HepG2 (cell line): ENCODE measurements around the gene CDK10. TPM values are rescaled to one million over a fixed set of nuclear protein-coding genes. Genes with fewer than 3 reads are reported as not detected.

Source experiments
- ATAC-seq: fragments of 200-7000 bp; cut with Tn5 transposase; 3 replicates; pipeline ENCODE4 v1.9.1; 2020; ENCODE audit warnings: mild to moderate bottlenecking, moderate library complexity
- Bru-seq: library from RNA; stranded (reverse); fragments of 400-500 nt; gene quantifications from one replicate; lab custom pipeline; 2021; lab: Mats Ljungman, UMichigan
- BruChase-seq, 2 experiments: library from RNA; stranded (reverse); fragments of 400-500 nt; gene quantifications; one replicate each; lab custom pipeline; 2021; lab: Mats Ljungman, UMichigan
- BruUV-seq: library from RNA; stranded (reverse); fragments of 400-500 nt; replicated peaks from 2 replicates; lab custom pipeline; 2021; lab: Mats Ljungman, UMichigan
- CTCF ChIA-PET: fragments of 300-600 bp; formaldehyde crosslinking; extraction: SDS; loops from one replicate; lab custom pipeline; 2021; ENCODE audit warnings: low total read pairs, inconsistent platforms, low intra/inter-chr PET ratio; lab: Yijun Ruan, JAX
- POLR2A ChIA-PET: fragments of 350-600 bp; sonication (Branson Sonifier 250); formaldehyde crosslinking; loops from one replicate; lab custom pipeline; 2020; ENCODE audit warnings: antibody characterized with exemption, inconsistent platforms; lab: Yijun Ruan, JAX
- DNase-seq: peaks from one replicate; pipeline ENCODE4 v3.0.0-alpha.2; 2015; ENCODE audit warnings: low spot score
- FAIRE-seq: peaks from 3 replicates; lab custom pipeline; 2011; peaks lifted over from hg19 to GRCh38; lab: Jason Lieb, UNC
- H2AFZ ChIP-seq: one replicate; pipeline ENCODE4 v1.6.1; 2011; ENCODE audit warnings: low read length, inconsistent platforms
- H3K27ac ChIP-seq: fragments of 300-600 bp; 3 replicates; pipeline ENCODE4 v1.8.0; 2011; ENCODE audit warnings: mixed run types, mild to moderate bottlenecking, mixed read lengths, low read length, inconsistent platforms; ENCODE audit not compliant: insufficient read depth; ENCODE audit errors: extremely low read length
- H3K27me3 ChIP-seq, 2 experiments: fragments of 200-600 bp in 1 of 2; 2 replicates in 1 of 2; 3 replicates in 1 of 2; pipeline versions ENCODE4 v1.6.0 to v1.8.0; 2011; ENCODE audit warnings: low read length in 2 of 2, mild to moderate bottlenecking in 2 of 2, moderate library complexity in 2 of 2, inconsistent platforms in 1 of 2; ENCODE audit not compliant: insufficient read depth in 2 of 2, control insufficient read depth in 1 of 2
- H3K36me3 ChIP-seq, 2 experiments: fragments of 200-600 bp in 1 of 2; replicated peaks in 1 of 2; 2 replicates in 1 of 2; 3 replicates in 1 of 2; pipeline versions ENCODE4 v1.5.1 to v1.8.0; 2011; ENCODE audit warnings: low read length in 2 of 2, inconsistent platforms in 1 of 2; ENCODE audit not compliant: insufficient read depth in 2 of 2, control insufficient read depth in 1 of 2
- H3K4me1 ChIP-seq: 2 replicates; pipeline ENCODE4 v1.5.1; 2012; ENCODE audit warnings: low read length, inconsistent platforms; ENCODE audit not compliant: insufficient read depth
- H3K4me2 ChIP-seq: 2 replicates; pipeline ENCODE4 v1.6.0; 2011; ENCODE audit warnings: low read depth, low read length, inconsistent platforms
- H3K4me3 ChIP-seq, 3 experiments: fragments of 200-600 bp in 1 of 3; sonication (generic), shearing (Covaris generic) in 1 of 3; replicated peaks in 1 of 3; 2 replicates each; pipeline ENCODE4 v1.5.1; 2011 to 2016; ENCODE audit warnings: low read length in 3 of 3, inconsistent platforms in 2 of 3, low read depth in 2 of 3, mild to moderate bottlenecking in 2 of 3, control low read depth in 1 of 3, mixed read lengths in 1 of 3; ENCODE audit not compliant: insufficient read depth in 1 of 3
- H3K79me2 ChIP-seq: one replicate; pipeline ENCODE4 v1.6.1; 2011; ENCODE audit warnings: low read length, inconsistent platforms; ENCODE audit not compliant: insufficient read depth
- H3K9ac ChIP-seq: 2 replicates; pipeline ENCODE4 v1.6.0; 2011; ENCODE audit warnings: mild to moderate bottlenecking, low read depth, low read length, inconsistent platforms; ENCODE audit not compliant: insufficient read depth
- H3K9me3 ChIP-seq: 2 replicates; pipeline ENCODE4 v1.5.1; 2012; ENCODE audit warnings: mild to moderate bottlenecking, low read length
- H4K20me1 ChIP-seq: 2 replicates; pipeline ENCODE4 v1.6.0; 2011; ENCODE audit warnings: inconsistent platforms, mild to moderate bottlenecking, low read length, moderate library complexity; ENCODE audit not compliant: insufficient read depth
- ARHGAP35 ChIP-seq: sonication (generic); formaldehyde crosslinking; IDR thresholded peaks from 2 replicates; pipeline ENCODE4 v1.9.0; 2022; ENCODE audit warnings: mild to moderate bottlenecking, inconsistent platforms, moderate library complexity, missing genetic modification reagents, borderline replicate concordance
- ATF7-NPFF ChIP-seq: sonication (generic); formaldehyde crosslinking; IDR thresholded peaks from 2 replicates; pipeline ENCODE4 v1.8.1; 2023; ENCODE audit warnings: mild to moderate bottlenecking, low read depth, missing genetic modification reagents, moderate library complexity
- CENPT ChIP-seq: sonication (generic); formaldehyde crosslinking; IDR thresholded peaks from 2 replicates; pipeline ENCODE4 v1.8.0; 2022; ENCODE audit warnings: low read depth, mild to moderate bottlenecking, moderate library complexity, missing genetic modification reagents
- ESRRA ChIP-seq: sonication (generic); formaldehyde crosslinking; IDR thresholded peaks from 2 replicates; pipeline ENCODE4 v1.5.1; 2020; ENCODE audit warnings: mild to moderate bottlenecking, low read depth, missing genetic modification reagents
- HNF4G ChIP-seq, 2 experiments: sonication (generic) in 1 of 2; formaldehyde crosslinking in 1 of 2; IDR thresholded peaks; 2 replicates each; pipeline versions ENCODE4 v1.4.0 to v1.6.1; 2011 to 2020; ENCODE audit warnings: borderline replicate concordance in 2 of 2, low read depth in 2 of 2, mild to moderate bottlenecking in 2 of 2, low read length in 1 of 2, missing genetic modification reagents in 1 of 2, moderate library complexity in 1 of 2
- HOXD1 ChIP-seq: sonication (generic); formaldehyde crosslinking; IDR thresholded peaks from 2 replicates; pipeline ENCODE4 v1.5.0; 2020; ENCODE audit warnings: missing genetic modification reagents
- NFRKB ChIP-seq: fragments of 450-650 bp; IDR thresholded peaks from 2 replicates; pipeline ENCODE4 v1.6.1; 2017
- STAG1 ChIP-seq: sonication (generic); formaldehyde crosslinking; IDR thresholded peaks from 2 replicates; pipeline ENCODE4 v1.4.0; 2020; ENCODE audit warnings: missing genetic modification reagents
- TRAFD1 ChIP-seq: sonication (generic); formaldehyde crosslinking; IDR thresholded peaks from 2 replicates; pipeline ENCODE4 v1.5.1; 2020; ENCODE audit warnings: missing genetic modification reagents, mild to moderate bottlenecking, borderline replicate concordance
- U2AF2 ChIP-seq: fragments of 200-400 bp; formaldehyde crosslinking; IDR thresholded peaks from 2 replicates; pipeline ENCODE4 v1.6.1; 2017; ENCODE audit warnings: low read depth, mild to moderate bottlenecking, low read length
- ZEB1 ChIP-seq: IDR thresholded peaks from 2 replicates; pipeline ENCODE4 v1.6.1; 2012; ENCODE audit warnings: mild to moderate bottlenecking, low read depth, inconsistent platforms; ENCODE audit not compliant: insufficient replicate concordance
- ZHX1 ChIP-seq: sonication (generic); formaldehyde crosslinking; IDR thresholded peaks from 2 replicates; pipeline ENCODE4 v1.8.1; 2022; ENCODE audit warnings: low read depth, mild to moderate bottlenecking, missing genetic modification reagents
- ZKSCAN1 ChIP-seq: fragments of 150-350 bp; IDR thresholded peaks from 2 replicates; pipeline ENCODE4 v1.6.1; 2014; ENCODE audit warnings: low read length
- ZNF326 ChIP-seq: sonication (generic); formaldehyde crosslinking; IDR thresholded peaks from 2 replicates; pipeline ENCODE4 v1.4.0; 2020; ENCODE audit warnings: missing genetic modification reagents, borderline replicate concordance
- WGBS: methylation state at CpG from one replicate; pipeline ENCODE4 v1.1.6; 2017; ENCODE audit warnings: low lambda C conversion rate; 5-methylcytosine and 5-hydroxymethylcytosine counted together
- in situ Hi-C: cut with HindIII; loops from 2 replicates; pipeline ENCODE4 v1.10.0; 2017; ENCODE audit warnings: low pct_unique_long_range_greater_than_20kb; ENCODE audit not compliant: extremely low pct_ligation_motif_present
- intact Hi-C: fragments of 100-400 bp; cut with micrococcal nuclease; formaldehyde crosslinking; loops from one replicate; pipeline ENCODE4 v1.10.0; 2022; ENCODE audit not compliant: unreplicated experiment
- long read RNA-seq, 2 experiments: library from RNA in 1 of 2; library from polyadenylated mRNA in 1 of 2; stranded (forward) in 1 of 2; unstranded in 1 of 2; transcript quantifications; one replicate each; pipeline ENCODE4 v2.0.0, GENCODE V29; 2019 to 2022
- polyA minus RNA-seq, 3 experiments: library from RNA; depleted of rRNA, polyadenylated mRNA; stranded (reverse); fragments of >200 nt; gene quantifications; 2 replicates each; pipeline ENCODE4 v1.2.3, GENCODE V29; 2011; ENCODE audit warnings: low replicate concordance in 1 of 3
- polyA plus RNA-seq, 8 experiments: library from polyadenylated mRNA; depleted of rRNA in 3 of 8; stranded (reverse) in 7 of 8; unstranded in 1 of 8; fragments of >200 nt; fragmentation: Illumina TruSeq in 4 of 8; extraction: Trizol in 4 of 8; gene quantifications; 2 replicates each; pipeline versions ENCODE4 v1.2.1 to v1.2.3, GENCODE V29; 2011 to 2016; ENCODE audit warnings: low read depth in 4 of 8, missing spikeins in 1 of 8, mixed read lengths in 1 of 8; ENCODE audit not compliant: insufficient read depth in 1 of 8
- total RNA-seq, 5 experiments: library from RNA; depleted of rRNA; stranded (reverse); fragments of >200 nt; fragmentation: Illumina TruSeq; extraction: Trizol; gene quantifications; 2 replicates each; pipeline ENCODE4 v1.2.3, GENCODE V29; 2016; ENCODE audit warnings: low read depth in 1 of 5

CDK10 gene
- total RNA-seq (2016; rRNA removed; fragmentation: Illumina TruSeq; extraction: Trizol) (1.2 and 2.5 TPM in 2 replicates), polyA plus RNA-seq (2011; rRNA removed) (3.9 and 4.3 TPM in 2 replicates), polyA minus RNA-seq (2011; rRNA and poly(A)+ RNA removed; ENCODE audit: low replicate concordance) (2.9 and 43.1 TPM in 2 replicates), Bru-seq, nascent RNA (percentile 47 among the genes with signal in this experiment), BruChase-seq, experiment 1, labeled RNA remaining after a 6-hour chase (percentile 56 among the genes with signal in this experiment), BruChase-seq, experiment 2, labeled RNA remaining after a 2-hour chase (percentile 45 among the genes with signal in this experiment)
- total RNA-seq (2016; cell fraction: cytosol; rRNA removed; fragmentation: Illumina TruSeq; extraction: Trizol; ENCODE audit: low read depth): 4.2 and 5.8 TPM in 2 replicates
- 1.4 and 2.6 TPM in 2 replicates for total RNA-seq (2016; cell fraction: insoluble cytoplasmic fraction; rRNA removed; fragmentation: Illumina TruSeq; extraction: Trizol)
- total RNA-seq (2016; cell fraction: membrane; rRNA removed; fragmentation: Illumina TruSeq; extraction: Trizol): 3.5 TPM in 2 replicates
- 2.4 and 3.5 TPM in 2 replicates for total RNA-seq (2016; cell fraction: nucleus; rRNA removed; fragmentation: Illumina TruSeq; extraction: Trizol)
- polyA plus RNA-seq (2011; cell fraction: cytosol; rRNA removed): 1.5 and 2.1 TPM in 2 replicates
- 28.1 and 29.8 TPM in 2 replicates for polyA plus RNA-seq (2011; cell fraction: nucleus; rRNA removed)
- polyA plus RNA-seq (2012): 2.7 and 6.1 TPM in 2 replicates
- polyA plus RNA-seq (2016; cell fraction: cytosol; fragmentation: Illumina TruSeq; extraction: Trizol; ENCODE audit: low read depth): 1.1 TPM in 2 replicates
- polyA plus RNA-seq (2016; cell fraction: insoluble cytoplasmic fraction; fragmentation: Illumina TruSeq; extraction: Trizol; ENCODE audit: low read depth): 1.1 and 1.2 TPM in 2 replicates
- polyA plus RNA-seq (2016; cell fraction: membrane; fragmentation: Illumina TruSeq; extraction: Trizol; ENCODE audit: low read depth): 1.0 and 1.2 TPM in 2 replicates
- 11.0 and 12.6 TPM in 2 replicates for polyA plus RNA-seq (2016; cell fraction: nucleus; fragmentation: Illumina TruSeq; extraction: Trizol; ENCODE audit: insufficient read depth, low read depth)
- 1.6 and 2.8 TPM in 2 replicates for polyA minus RNA-seq (2011; cell fraction: cytosol; rRNA and poly(A)+ RNA removed)
- polyA minus RNA-seq (2011; cell fraction: nucleus; rRNA and poly(A)+ RNA removed): 4.5 and 5.8 TPM in 2 replicates
- long read RNA-seq, experiment 1, partial matches to known transcripts: 1 of 3 reads
- long read RNA-seq, experiment 1, other reads (novel, unspliced or antisense): 2 of 3 reads
- long read RNA-seq, experiment 2, partial matches to known transcripts: 2 of 6 reads
- long read RNA-seq, experiment 2, other reads (novel, unspliced or antisense): 3 of 6 reads

- Histone ChIP-seq H3K27me3 (no peaks in the 10 kb centered on the region), H3K79me2 (no peaks in the 10 kb centered on the region), H3K4me3 (peak within 1 kb of the TSS; percentile 22 to 50 (median 35); a peak in 5 of 6 replicates), H3K4me2 (peak within 1 kb of the TSS; percentile 83), H3K36me3 (no peaks in the 10 kb centered on the region), H3K27ac (peak within 1 kb of the TSS; percentile 89), H3K9me3 (peaks cover 15% of the 10 kb centered on the region), H4K20me1 (no peaks in the 10 kb centered on the region), H2AFZ (no peak within 1 kb of the TSS), H3K4me1 (peaks cover 62% of the 10 kb centered on the region), H3K9ac (peak within 1 kb of the TSS; percentile 71)
- ChIA-PET POLR2A (interaction anchor here (0.7 to 2.7 kb wide), 7 partner anchors 9 to 137 kb away, joined by 3 to 32 read pairs (median 4); partner anchors contain the start of genes CHMP1A and SPATA33), CTCF (interaction anchor here (1.3 kb wide), 1 partner anchor 14 kb away, joined by 3 read pairs; no protein-coding TSS in a partner anchor)
- BruUV-seq: TSS peak; percentile 50
- DNase-seq: no peak
- FAIRE-seq: no peak
- intact Hi-C loops (loop anchor here (2.0 kb wide), 2 partner anchors 14 to 16 kb away; partner anchors contain the start of gene SPATA2L), in situ Hi-C loops (no loop called here)
- 98% methylated on average over 40 of the region's 67 CpGs for WGBS
- ATAC-seq: no peak
- TF ChIP-seq ZKSCAN1: no peak
- no peak for TF ChIP-seq ZEB1
- no peak for TF ChIP-seq ATF7-NPFF (CRISPR knock-in tag)
- TF ChIP-seq CENPT (CRISPR knock-in tag): no peak
- no peak for TF ChIP-seq ZNF326
- TF ChIP-seq TRAFD1 (CRISPR knock-in tag): no peak
- TF ChIP-seq ESRRA (CRISPR knock-in tag): no peak
- no peak for TF ChIP-seq NFRKB
- TF ChIP-seq U2AF2: no peak
- 0 out of 2 replicates have a peak, but pooled peaks have one; percentile 34 for TF ChIP-seq HOXD1 (CRISPR knock-in tag)
- no peak for TF ChIP-seq ZHX1 (CRISPR knock-in tag)
- no peak for TF ChIP-seq HNF4G (IDR thresholded peaks at IDR 0.05; ENCODE audit: borderline replicate concordance, low read depth, low read length)
- no peak for TF ChIP-seq HNF4G (CRISPR knock-in tag; IDR thresholded peaks at IDR 0.05; ENCODE audit: borderline replicate concordance, low read depth)
- TF ChIP-seq ARHGAP35 (CRISPR knock-in tag): 0 out of 2 replicates have a peak, but pooled peaks have one; percentile 36
- TF ChIP-seq STAG1 (CRISPR knock-in tag): no peak
These were observed at the start of gene CDK10 for GRCh38 chr16:89686520-89687091. CDK10 (plus strand) TSS chr16:89686689; CDS start chr16:89686711, 22 bp downstream.
